MCF 10A (cell line): ENCODE measurements around the gene MAB21L1. TPM values are rescaled to one million over a fixed set of nuclear protein-coding genes. Genes with fewer than 3 reads are reported as not detected.

Experiments
- BruUV-seq: library from RNA; stranded (reverse); fragments of 400-500 nt; replicated peaks from 2 replicates; lab custom pipeline; 2021; lab: Mats Ljungman, UMichigan
- CTCF ChIA-PET: fragments of 300-600 bp; sonication (Branson Sonifier 250); formaldehyde crosslinking; extraction: SDS; loops from one replicate; lab custom pipeline; 2021; ENCODE audit warnings: antibody characterized with exemption, inconsistent platforms; lab: Yijun Ruan, JAX
- POLR2A ChIA-PET: fragments of 300-600, 350-650 bp; sonication (Branson Sonifier 250); formaldehyde crosslinking; extraction: SDS; loops from one replicate; lab custom pipeline; 2020; ENCODE audit warnings: antibody characterized with exemption, inconsistent platforms; lab: Yijun Ruan, JAX
- DNase-seq: peaks from one replicate; pipeline ENCODE4 v3.0.0-alpha.2; 2018; ENCODE audit not compliant: unreplicated experiment
- H3K27ac Mint-ChIP-seq: one replicate; pipeline ENCODE4 v1.8.0; 2022; ENCODE audit warnings: mild to moderate bottlenecking, low read depth, mixed read lengths; ENCODE audit not compliant: unreplicated experiment
- H3K27me3 Mint-ChIP-seq: one replicate; pipeline ENCODE4 v1.8.0; 2022; ENCODE audit warnings: mixed read lengths; ENCODE audit not compliant: insufficient read depth, unreplicated experiment
- H3K36me3 Mint-ChIP-seq: one replicate; pipeline ENCODE4 v1.8.0; 2022; ENCODE audit warnings: mild to moderate bottlenecking, moderate library complexity, mixed read lengths; ENCODE audit not compliant: insufficient read depth, unreplicated experiment
- H3K4me1 Mint-ChIP-seq: one replicate; pipeline ENCODE4 v1.8.0; 2022; ENCODE audit warnings: mixed read lengths; ENCODE audit not compliant: insufficient read depth, unreplicated experiment
- H3K4me3 Mint-ChIP-seq: one replicate; pipeline ENCODE4 v1.8.0; 2022; ENCODE audit warnings: mild to moderate bottlenecking, moderate library complexity, mixed read lengths; ENCODE audit not compliant: unreplicated experiment
- H3K9me3 Mint-ChIP-seq: one replicate; pipeline ENCODE4 v1.8.0; 2022; ENCODE audit warnings: mixed read lengths; ENCODE audit not compliant: unreplicated experiment
- intact Hi-C: fragments of 100-400 bp; cut with micrococcal nuclease; formaldehyde crosslinking; loops from 2 replicates; pipeline ENCODE4 v1.14.1; 2022
- total RNA-seq: library from RNA; stranded (reverse); gene quantifications from 2 replicates; pipeline ENCODE4 v1.2.3, GENCODE V29; 2022
- TF ChIP-seq, protein P1 (sequence below): fragments of 200-600 bp; IDR thresholded peaks from one replicate; pipeline ENCODE4 v1.8.0; 2022; ENCODE audit warnings: antibody characterized with exemption, mild to moderate bottlenecking; ENCODE audit not compliant: unreplicated experiment

The MAB21L1 gene
- total RNA-seq, 1 experiment from 2014 or later = not detected

DNA sequence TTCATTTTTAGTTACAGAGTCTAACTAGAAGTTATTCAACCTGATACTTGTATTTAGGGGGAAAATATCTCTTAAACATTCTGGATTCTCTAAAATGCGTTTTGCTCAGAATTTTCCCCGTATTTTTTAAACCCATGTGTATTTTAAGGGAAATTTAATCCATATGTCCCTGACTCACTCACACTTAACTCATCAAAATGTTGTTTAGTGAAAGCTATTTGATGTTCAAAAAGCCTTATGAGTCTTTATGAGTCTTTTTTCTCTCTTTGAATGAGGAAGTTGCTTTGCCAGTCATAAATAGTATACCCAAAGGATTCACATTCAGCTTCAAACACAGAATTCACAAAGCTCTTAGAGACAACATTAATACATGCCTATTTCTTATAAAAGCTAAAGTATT lies 16.4 kb downstream of the MAB21L1 start:
- Mint-ChIP-seq H3K36me3 (no peaks in the 10 kb centered on the region), H3K4me1 (no peaks in the 10 kb centered on the region), H3K27me3 (no peaks in the 10 kb centered on the region), H3K9me3 (no peaks in the 10 kb centered on the region), H3K27ac (no peak overlapping the region), H3K4me3 (no peak overlapping the region)
- POLR2A ChIA-PET = no interaction called here
- no peak for DNase-seq
- TF ChIP-seq, protein P1, sequence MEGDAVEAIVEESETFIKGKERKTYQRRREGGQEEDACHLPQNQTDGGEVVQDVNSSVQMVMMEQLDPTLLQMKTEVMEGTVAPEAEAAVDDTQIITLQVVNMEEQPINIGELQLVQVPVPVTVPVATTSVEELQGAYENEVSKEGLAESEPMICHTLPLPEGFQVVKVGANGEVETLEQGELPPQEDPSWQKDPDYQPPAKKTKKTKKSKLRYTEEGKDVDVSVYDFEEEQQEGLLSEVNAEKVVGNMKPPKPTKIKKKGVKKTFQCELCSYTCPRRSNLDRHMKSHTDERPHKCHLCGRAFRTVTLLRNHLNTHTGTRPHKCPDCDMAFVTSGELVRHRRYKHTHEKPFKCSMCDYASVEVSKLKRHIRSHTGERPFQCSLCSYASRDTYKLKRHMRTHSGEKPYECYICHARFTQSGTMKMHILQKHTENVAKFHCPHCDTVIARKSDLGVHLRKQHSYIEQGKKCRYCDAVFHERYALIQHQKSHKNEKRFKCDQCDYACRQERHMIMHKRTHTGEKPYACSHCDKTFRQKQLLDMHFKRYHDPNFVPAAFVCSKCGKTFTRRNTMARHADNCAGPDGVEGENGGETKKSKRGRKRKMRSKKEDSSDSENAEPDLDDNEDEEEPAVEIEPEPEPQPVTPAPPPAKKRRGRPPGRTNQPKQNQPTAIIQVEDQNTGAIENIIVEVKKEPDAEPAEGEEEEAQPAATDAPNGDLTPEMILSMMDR = no peak
- intact Hi-C loops = no loop called here
- no TSS peak for BruUV-seq
- CTCF ChIA-PET = interaction anchor here (0.6 kb wide), 2 partner anchors 91 to 464 kb away, joined by 5 read pairs; no protein-coding TSS in a partner anchor

GRCh38 chr13:35457258-35457657 lies 19.2 kb downstream of the MAB21L1 start:
- intact Hi-C loops = no loop called here
- TF ChIP-seq, protein P1 = no peak
- DNase-seq = no peak
- BruUV-seq = no TSS peak
- CTCF ChIA-PET = no interaction called here
- no peaks in the 10 kb centered on the region for H3K27me3 Mint-ChIP-seq
- H3K36me3 Mint-ChIP-seq = no peaks in the 10 kb centered on the region
- H3K27ac Mint-ChIP-seq = no peak overlapping the region
- H3K9me3 Mint-ChIP-seq = no peaks in the 10 kb centered on the region
- POLR2A ChIA-PET = no interaction called here
- no peak overlapping the region for H3K4me3 Mint-ChIP-seq
- H3K4me1 Mint-ChIP-seq = no peaks in the 10 kb centered on the region

DNA sequence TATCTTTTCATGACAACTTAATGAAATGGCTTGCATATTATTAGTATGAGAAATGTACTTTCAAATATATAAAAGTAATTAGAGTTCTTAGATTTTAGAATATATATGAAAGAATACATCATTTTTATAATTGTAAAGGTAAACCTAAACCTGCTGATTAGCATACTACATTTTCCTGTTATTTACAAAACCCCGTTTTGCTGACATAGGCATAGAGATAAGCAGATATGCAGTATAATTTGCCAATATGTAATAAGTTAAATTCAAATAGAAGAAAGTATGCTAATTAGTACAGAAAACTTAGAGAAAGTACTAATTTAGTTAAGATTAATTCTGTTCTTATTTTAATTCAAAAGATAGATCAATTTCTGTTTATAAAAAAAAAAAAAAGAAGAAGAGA lies 21.5 kb downstream of the MAB21L1 start:
- CTCF ChIA-PET = no interaction called here
- no peak overlapping the region for H3K4me3 Mint-ChIP-seq
- no TSS peak for BruUV-seq

GRCh38 chr13:35449821-35450220 lies 26.7 kb downstream of the MAB21L1 start:
- intact Hi-C loops = no loop called here
- Mint-ChIP-seq H3K27me3 (no peaks in the 10 kb centered on the region), H3K4me3 (no peak overlapping the region), H3K27ac (no peak overlapping the region), H3K9me3 (no peaks in the 10 kb centered on the region), H3K36me3 (no peaks in the 10 kb centered on the region), H3K4me1 (no peaks in the 10 kb centered on the region)
- TF ChIP-seq, protein P1 = no peak
- no TSS peak for BruUV-seq
- no peak for DNase-seq
- ChIA-PET POLR2A (no interaction called here), CTCF (interaction anchor here (1.2 kb wide), 1 partner anchor 12 kb away, joined by 7 read pairs; no protein-coding TSS in a partner anchor)

More for the DNA sequence above, 21.5 kb downstream of the MAB21L1 start:
- no peak for DNase-seq
- TF ChIP-seq, protein P1 = no peak
- intact Hi-C loops = no loop called here
- Mint-ChIP-seq H3K9me3 (no peaks in the 10 kb centered on the region), H3K27ac (no peak overlapping the region), H3K36me3 (no peaks in the 10 kb centered on the region), H3K27me3 (no peaks in the 10 kb centered on the region), H3K4me1 (no peaks in the 10 kb centered on the region)
- POLR2A ChIA-PET = no interaction called here
